Brain microvascular endothelial cell (primary cell): ENCODE measurements around the gene DNAAF5.
A peak's percentile ranks its signal among the peaks of the same experiment; 100 is the strongest.

Source experiments
- DNase-seq: peaks from one replicate; pipeline ENCODE4 v3.0.0-alpha.2; 2020
- H3K27ac ChIP-seq: fragments of 250-450 bp; sonication (Bioruptor Pico); 2 replicates; pipeline ENCODE4 v1.5.1; 2020; ENCODE audit warnings: mild to moderate bottlenecking, moderate library complexity
- H3K27me3 ChIP-seq: fragments of 250-450 bp; sonication (Bioruptor Pico); replicated peaks from 2 replicates; pipeline ENCODE4 v1.5.1; 2020; ENCODE audit warnings: mild to moderate bottlenecking
- H3K36me3 ChIP-seq: fragments of 250-450 bp; sonication (Bioruptor Pico); replicated peaks from 2 replicates; pipeline ENCODE4 v1.5.1; 2020; ENCODE audit warnings: mild to moderate bottlenecking
- H3K4me3 ChIP-seq: 2 replicates; pipeline ENCODE4 v1.5.1; 2011; ENCODE audit warnings: low read depth, mild to moderate bottlenecking, control low read depth, low read length, moderate library complexity
- in situ Hi-C: cut with HindIII; loops from 2 replicates; pipeline ENCODE4 v1.10.0; 2017; ENCODE audit warnings: low sequenced_read_pairs, low pct_ligation_motif_present
- TF ChIP-seq, protein P1 (sequence below): IDR thresholded peaks from 2 replicates; pipeline ENCODE4 v1.5.1; 2011; ENCODE audit warnings: low read depth, mild to moderate bottlenecking, moderate library complexity, low read length, control low read depth, inconsistent platforms; ENCODE audit errors: missing control alignments

The DNAAF5 gene

DNA sequence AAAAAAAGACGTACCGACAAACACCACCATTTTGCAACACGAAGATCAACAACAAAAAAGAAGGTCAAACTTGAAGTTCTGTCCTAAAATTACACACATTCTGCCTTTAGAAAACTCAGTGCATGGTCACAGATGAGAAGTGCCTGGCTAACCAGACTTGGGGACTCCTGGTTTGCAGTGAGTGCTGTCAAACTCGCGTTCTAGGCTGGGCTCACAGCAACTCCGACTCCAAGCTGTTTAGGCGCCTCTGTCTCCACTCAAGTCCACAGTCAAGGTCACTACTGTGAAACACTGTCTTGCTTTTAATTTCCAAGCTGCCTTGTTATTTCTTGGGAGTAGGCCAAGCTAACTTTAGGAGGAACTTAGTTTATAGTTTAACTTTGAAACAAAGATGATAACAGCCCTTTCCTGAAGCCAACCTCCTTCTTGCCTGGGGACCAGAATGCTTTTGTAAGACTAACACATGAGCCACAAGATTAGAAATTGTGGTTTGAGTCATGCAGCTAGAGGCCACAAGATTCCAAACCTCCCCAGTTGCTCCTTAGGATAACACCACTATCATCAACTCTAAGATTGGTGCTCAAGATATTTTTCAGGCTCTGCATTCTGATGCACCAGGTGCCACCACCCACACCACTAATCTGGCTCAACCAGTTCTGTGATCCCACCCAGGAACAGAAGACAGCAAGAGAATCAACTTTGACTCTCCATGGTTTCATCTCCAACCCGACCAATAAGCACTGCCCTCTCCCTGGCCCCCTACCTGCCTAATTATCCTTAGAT lies 1.1 kb upstream of the DNAAF5 start:
- peak; percentile 77 for DNase-seq
- in situ Hi-C loops, result no loop called here
- TF ChIP-seq, protein P1, sequence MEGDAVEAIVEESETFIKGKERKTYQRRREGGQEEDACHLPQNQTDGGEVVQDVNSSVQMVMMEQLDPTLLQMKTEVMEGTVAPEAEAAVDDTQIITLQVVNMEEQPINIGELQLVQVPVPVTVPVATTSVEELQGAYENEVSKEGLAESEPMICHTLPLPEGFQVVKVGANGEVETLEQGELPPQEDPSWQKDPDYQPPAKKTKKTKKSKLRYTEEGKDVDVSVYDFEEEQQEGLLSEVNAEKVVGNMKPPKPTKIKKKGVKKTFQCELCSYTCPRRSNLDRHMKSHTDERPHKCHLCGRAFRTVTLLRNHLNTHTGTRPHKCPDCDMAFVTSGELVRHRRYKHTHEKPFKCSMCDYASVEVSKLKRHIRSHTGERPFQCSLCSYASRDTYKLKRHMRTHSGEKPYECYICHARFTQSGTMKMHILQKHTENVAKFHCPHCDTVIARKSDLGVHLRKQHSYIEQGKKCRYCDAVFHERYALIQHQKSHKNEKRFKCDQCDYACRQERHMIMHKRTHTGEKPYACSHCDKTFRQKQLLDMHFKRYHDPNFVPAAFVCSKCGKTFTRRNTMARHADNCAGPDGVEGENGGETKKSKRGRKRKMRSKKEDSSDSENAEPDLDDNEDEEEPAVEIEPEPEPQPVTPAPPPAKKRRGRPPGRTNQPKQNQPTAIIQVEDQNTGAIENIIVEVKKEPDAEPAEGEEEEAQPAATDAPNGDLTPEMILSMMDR, result no peak
- H3K36me3 ChIP-seq, result no peaks in the 10 kb centered on the region
- no peaks in the 10 kb centered on the region for H3K27me3 ChIP-seq
- H3K27ac ChIP-seq, result no peak overlapping the region
- no peak overlapping the region for H3K4me3 ChIP-seq

DNA sequence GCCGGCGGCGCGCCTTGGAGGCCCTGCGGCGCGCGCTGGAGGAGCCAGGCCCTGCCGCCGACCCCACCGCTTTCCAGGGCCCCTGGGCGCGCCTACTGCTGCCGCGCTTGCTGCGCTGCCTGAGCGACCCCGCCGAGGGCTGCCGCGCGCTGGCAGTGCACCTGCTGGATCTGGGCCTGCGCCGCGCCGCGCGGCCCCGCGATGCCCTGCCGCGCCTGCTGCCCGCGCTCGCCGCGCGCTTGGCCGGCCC lies 280 bp downstream of the DNAAF5 start:
- peak overlapping the region; percentile 30 for H3K27ac ChIP-seq
- no peaks in the 10 kb centered on the region for H3K36me3 ChIP-seq
- TF ChIP-seq, protein P1, result no peak
- no peaks in the 10 kb centered on the region for H3K27me3 ChIP-seq
- in situ Hi-C loops, result no loop called here
- H3K4me3 ChIP-seq, result peak overlapping the region; percentile 60
- no peak for DNase-seq

DNA sequence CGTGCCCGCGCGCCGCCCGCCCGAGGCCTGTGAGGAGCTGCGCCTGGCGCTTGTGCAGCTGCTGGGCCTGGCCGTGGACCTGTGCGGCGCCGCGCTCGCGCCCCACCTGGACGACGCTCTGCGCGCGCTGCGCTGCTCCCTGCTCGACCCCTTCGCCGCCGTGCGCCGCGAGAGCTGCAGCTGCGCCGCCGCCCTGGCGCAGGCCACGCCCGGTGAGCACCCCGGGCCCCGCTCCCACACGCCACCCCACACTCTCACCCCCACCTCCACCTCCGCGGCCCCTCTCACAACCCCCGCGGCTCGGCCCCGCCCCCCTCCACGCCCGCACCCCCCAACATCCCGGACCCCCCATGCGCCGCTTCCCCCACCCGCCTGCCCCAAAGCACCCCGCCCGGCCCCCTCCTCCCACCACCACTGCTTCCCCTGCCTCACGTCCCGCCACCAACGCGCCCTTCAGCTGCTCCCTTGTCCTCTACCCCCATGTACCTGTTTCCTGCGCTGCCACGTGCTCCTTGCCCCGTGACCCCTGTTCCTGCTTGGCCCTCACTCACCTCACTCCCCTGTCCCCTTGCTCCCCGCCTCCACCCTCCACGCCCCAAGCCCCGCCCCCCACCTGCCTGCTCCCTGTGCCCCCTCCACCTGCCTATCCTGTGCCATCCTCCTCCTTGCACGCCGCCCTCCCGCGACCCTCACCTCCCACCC lies 756 bp downstream of the DNAAF5 start, which contains the start of gene PRKAR1B:
Gene PRKAR1B (minus strand): TSS at position 178 of the 702 bp plus-strand sequence. CDS start 15,776 bp downstream, outside the sequence.
- Histone ChIP-seq H3K27ac (peak within 1 kb of the TSS; percentile 30), H3K27me3 (no peaks in the 10 kb centered on the region), H3K4me3 (peak within 1 kb of the TSS; percentile 60), H3K36me3 (no peaks in the 10 kb centered on the region)
- TF ChIP-seq, protein P1, result no peak
- in situ Hi-C loops, result no loop called here
- DNase-seq, result no peak

DNA sequence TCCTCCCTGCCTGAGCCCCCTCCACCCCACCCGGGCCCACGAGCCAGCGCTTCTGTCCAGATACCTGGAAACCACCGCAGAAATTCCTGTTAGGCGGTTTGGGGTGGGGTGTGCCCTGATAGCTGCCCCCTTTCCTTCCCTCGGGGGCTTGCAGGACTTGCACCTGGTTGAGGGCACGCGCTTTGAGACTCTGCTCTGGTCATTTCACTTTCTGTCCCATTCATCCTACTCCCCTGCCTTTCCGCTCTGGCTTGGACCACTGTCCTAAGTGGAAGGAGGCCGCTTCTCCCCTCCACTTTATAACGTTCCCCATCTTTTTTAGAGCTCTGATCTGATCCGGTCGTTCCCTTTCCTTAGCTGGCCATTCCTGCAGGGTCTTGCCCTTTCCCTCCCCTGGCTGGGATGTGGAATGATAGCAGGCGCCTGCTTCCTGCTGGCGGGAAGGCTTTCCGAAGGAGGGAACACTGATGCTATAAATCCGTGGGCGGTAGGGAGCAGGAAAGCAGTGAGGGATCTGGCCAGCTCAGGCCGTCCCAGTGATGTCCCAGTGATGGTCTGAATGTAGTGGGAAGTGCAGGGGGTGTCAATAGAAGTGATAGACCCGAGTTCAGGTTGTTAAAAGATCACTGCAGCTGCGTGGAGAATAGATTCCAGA lies 1.4 kb downstream of the DNAAF5 start:
- Histone ChIP-seq H3K36me3 (no peaks in the 10 kb centered on the region), H3K27me3 (no peaks in the 10 kb centered on the region), H3K27ac (no peak overlapping the region), H3K4me3 (peak overlapping the region; percentile 60)
- DNase-seq, result no peak
- in situ Hi-C loops, result no loop called here
- TF ChIP-seq, protein P1, result peak; percentile 12

DNA sequence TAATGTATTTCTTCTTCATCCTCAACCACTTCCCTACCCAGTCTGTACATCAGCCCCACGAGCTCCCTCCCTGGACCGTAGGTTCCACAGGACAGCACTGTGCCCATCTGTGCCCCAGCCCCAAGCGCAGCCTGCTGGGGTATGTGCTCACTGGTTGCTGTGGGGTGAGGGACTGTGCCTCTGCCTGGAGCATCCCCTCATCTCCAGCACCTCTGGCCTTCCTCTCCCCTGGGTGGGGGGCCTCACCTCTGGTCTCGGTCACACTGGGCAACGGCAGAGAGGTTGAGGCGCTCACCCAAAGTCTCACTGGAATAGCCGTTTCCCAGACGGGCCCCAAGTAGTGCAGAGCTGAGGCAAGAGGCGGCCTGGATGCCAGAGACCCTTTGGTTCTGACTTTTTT lies 2.1 kb downstream of the DNAAF5 start:
- in situ Hi-C loops, result no loop called here
- no peak overlapping the region for H3K4me3 ChIP-seq

More for the DNA sequence above, 2.1 kb downstream of the DNAAF5 start:
- H3K27ac ChIP-seq, result no peak overlapping the region
- H3K27me3 ChIP-seq, result no peaks in the 10 kb centered on the region
- no peak for DNase-seq
- H3K36me3 ChIP-seq, result no peaks in the 10 kb centered on the region
- TF ChIP-seq, protein P1, result no peak
